Body of pancreas (tissue), 4 donors: ENCODE data around the gene C4orf36. TPM values are rescaled to one million over a fixed set of nuclear protein-coding genes. Genes with fewer than 3 reads are reported as not detected.
A peak's percentile ranks its signal among the peaks of the same experiment; 100 is the strongest.

Experiments
- ATAC-seq: fragments of 150-250 bp; one replicate; pipeline ENCODE4 v1.9.1; 2016
- DNase-seq, 4 donors: peaks; one replicate each; pipeline ENCODE4 v3.0.0-alpha.2; 2019
- H3K27ac ChIP-seq, 4 donors: fragments of 200-600 bp; sonication (generic); 1 replicate in 3 of 4; 2 replicates in 1 of 4; pipeline versions ENCODE4 v1.5.1 to v1.6.1; 2016 to 2019; ENCODE audit warnings: mild to moderate bottlenecking in 1 of 4, mixed read lengths in 1 of 4, moderate library complexity in 1 of 4
- H3K27me3 ChIP-seq, 2 donors: fragments of 200-600 bp; sonication (generic); one replicate each; pipeline ENCODE4 v1.6.0; 2016; ENCODE audit warnings: mild to moderate bottlenecking in 1 of 2
- H3K36me3 ChIP-seq, 2 donors: fragments of 200-600 bp; sonication (generic); replicated peaks in 1 of 2; 2 replicates each; pipeline ENCODE4 v1.5.1; 2016; ENCODE audit warnings: low read depth in 2 of 2; ENCODE audit not compliant: insufficient read depth in 1 of 2
- H3K4me1 ChIP-seq: fragments of 200-600 bp; sonication (generic); one replicate; pipeline ENCODE4 v1.6.0; 2016
- H3K4me3 ChIP-seq, 2 donors: fragments of 200-600 bp; sonication (generic); 1 replicate in 1 of 2; 2 replicates in 1 of 2; pipeline ENCODE4 v1.5.1; 2016 to 2019
- H3K9me3 ChIP-seq, 3 donors: fragments of 200-600 bp; sonication (generic); 1 replicate in 2 of 3; 2 replicates in 1 of 3; pipeline ENCODE4 v1.5.1; 2016
- POLR2A ChIP-seq, 3 donors: fragments of 450-650 bp; IDR thresholded peaks; one replicate each; pipeline ENCODE4 v1.6.1; 2016; ENCODE audit warnings: antibody characterized with exemption in 3 of 3, mild to moderate bottlenecking in 2 of 3
- WGBS, 2 donors: methylation state at CpG; one replicate each; pipeline ENCODE4 v1.1.5; 2017; 5-methylcytosine and 5-hydroxymethylcytosine counted together
- intact Hi-C: fragments of 100-400 bp; cut with DNase I; formaldehyde crosslinking; loops from one replicate; pipeline ENCODE4 v1.15.1; 2023
- total RNA-seq, 2 donors: library from RNA; depleted of rRNA; stranded (reverse); fragments of >200 nt; gene quantifications; one replicate each; pipeline ENCODE4 v1.1.0, GENCODE V29; 2016
- TF ChIP-seq, protein P1 (sequence below), 7 experiments: fragments of 450-650 bp in 4 of 7; fragments of 200-600 bp in 3 of 7; sonication (generic) in 3 of 7; IDR thresholded peaks; one replicate each; pipeline ENCODE4 v1.5.1; 2016 to 2019; ENCODE audit warnings: antibody characterized with exemption in 7 of 7

The C4orf36 gene
- total RNA-seq, 2 donors from 2014 or later: 1.3 to 3.6 TPM

DNA sequence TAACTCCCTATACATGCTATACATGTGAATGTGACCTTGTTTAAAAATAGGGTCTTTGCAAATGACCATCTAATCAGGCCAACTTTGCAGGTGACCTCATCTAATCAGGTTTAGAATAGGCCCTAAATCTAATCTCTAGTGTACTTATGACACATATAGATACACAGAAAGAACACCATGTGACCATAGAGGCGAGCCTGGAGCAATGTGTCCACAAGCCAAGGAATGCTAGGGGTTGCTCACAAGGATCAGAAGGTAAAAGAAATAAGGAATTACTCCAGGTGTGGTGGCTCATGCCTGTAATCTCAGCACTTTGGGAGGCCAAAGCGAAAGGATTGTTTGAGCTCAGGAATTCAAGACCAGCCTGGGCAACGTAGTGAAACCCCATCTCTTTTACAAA is 9.6 kb upstream of the C4orf36 start:
- peaks cover 8% of the 10 kb centered on the region for H3K4me1 ChIP-seq
- H3K9me3 ChIP-seq: no peaks in the 10 kb centered on the region
- no peaks in the 10 kb centered on the region for H3K27me3 ChIP-seq
- 94 to 97% methylated on average over 3 of the region's 3 CpGs for WGBS, 2 donors
- no peaks in the 10 kb centered on the region for H3K36me3 ChIP-seq
- ATAC-seq (no peak), DNase-seq (no peak)
- no peak for TF ChIP-seq POLR2A (IDR thresholded peaks at IDR 0.05)
- TF ChIP-seq, protein P1, sequence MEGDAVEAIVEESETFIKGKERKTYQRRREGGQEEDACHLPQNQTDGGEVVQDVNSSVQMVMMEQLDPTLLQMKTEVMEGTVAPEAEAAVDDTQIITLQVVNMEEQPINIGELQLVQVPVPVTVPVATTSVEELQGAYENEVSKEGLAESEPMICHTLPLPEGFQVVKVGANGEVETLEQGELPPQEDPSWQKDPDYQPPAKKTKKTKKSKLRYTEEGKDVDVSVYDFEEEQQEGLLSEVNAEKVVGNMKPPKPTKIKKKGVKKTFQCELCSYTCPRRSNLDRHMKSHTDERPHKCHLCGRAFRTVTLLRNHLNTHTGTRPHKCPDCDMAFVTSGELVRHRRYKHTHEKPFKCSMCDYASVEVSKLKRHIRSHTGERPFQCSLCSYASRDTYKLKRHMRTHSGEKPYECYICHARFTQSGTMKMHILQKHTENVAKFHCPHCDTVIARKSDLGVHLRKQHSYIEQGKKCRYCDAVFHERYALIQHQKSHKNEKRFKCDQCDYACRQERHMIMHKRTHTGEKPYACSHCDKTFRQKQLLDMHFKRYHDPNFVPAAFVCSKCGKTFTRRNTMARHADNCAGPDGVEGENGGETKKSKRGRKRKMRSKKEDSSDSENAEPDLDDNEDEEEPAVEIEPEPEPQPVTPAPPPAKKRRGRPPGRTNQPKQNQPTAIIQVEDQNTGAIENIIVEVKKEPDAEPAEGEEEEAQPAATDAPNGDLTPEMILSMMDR (IDR thresholded peaks at IDR 0.05): no peak
- intact Hi-C loops: no loop called here
- H3K4me3 ChIP-seq: no peak overlapping the region
- H3K27ac ChIP-seq: no peak overlapping the region

- no peak for DNase-seq
- Histone ChIP-seq H3K4me1 (no peaks in the 10 kb centered on the region), H3K4me3 (no peak overlapping the region), H3K36me3 (no peaks in the 10 kb centered on the region), H3K27ac (no peak overlapping the region), H3K27me3 (no peaks in the 10 kb centered on the region), H3K9me3 (no peaks in the 10 kb centered on the region)
- ATAC-seq: no peak
- WGBS, 2 donors: 83 to 86% methylated on average over 4 of the region's 4 CpGs
- intact Hi-C loops: loop anchor here (5.0 kb wide), 1 partner anchor 401 kb away; no protein-coding TSS in a partner anchor
- TF ChIP-seq, protein P1 (IDR thresholded peaks at IDR 0.05): peak in 3 of 7 experiments; percentile 14 to 28 (median 26)
- no peak for TF ChIP-seq POLR2A (IDR thresholded peaks at IDR 0.05)
Observed at GRCh38 chr4:86898562-86898961, 6.3 kb upstream of the C4orf36 start.

GRCh38 chr4:86896596-86896995 is 4.4 kb upstream of the C4orf36 start:
- Histone ChIP-seq H3K27ac (no peak overlapping the region), H3K4me3 (no peak overlapping the region), H3K4me1 (peaks cover 4% of the 10 kb centered on the region), H3K36me3 (no peaks in the 10 kb centered on the region), H3K9me3 (no peaks in the 10 kb centered on the region), H3K27me3 (no peaks in the 10 kb centered on the region)
- TF ChIP-seq, protein P1 (IDR thresholded peaks at IDR 0.05): no peak
- no peak for TF ChIP-seq POLR2A (IDR thresholded peaks at IDR 0.05)
- intact Hi-C loops: loop anchor here (5.0 kb wide), 1 partner anchor 399 kb away; no protein-coding TSS in a partner anchor
- no peak for DNase-seq
- ATAC-seq: no peak
- 48 to 53% methylated on average over 4 of the region's 4 CpGs for WGBS, 2 donors

DNA sequence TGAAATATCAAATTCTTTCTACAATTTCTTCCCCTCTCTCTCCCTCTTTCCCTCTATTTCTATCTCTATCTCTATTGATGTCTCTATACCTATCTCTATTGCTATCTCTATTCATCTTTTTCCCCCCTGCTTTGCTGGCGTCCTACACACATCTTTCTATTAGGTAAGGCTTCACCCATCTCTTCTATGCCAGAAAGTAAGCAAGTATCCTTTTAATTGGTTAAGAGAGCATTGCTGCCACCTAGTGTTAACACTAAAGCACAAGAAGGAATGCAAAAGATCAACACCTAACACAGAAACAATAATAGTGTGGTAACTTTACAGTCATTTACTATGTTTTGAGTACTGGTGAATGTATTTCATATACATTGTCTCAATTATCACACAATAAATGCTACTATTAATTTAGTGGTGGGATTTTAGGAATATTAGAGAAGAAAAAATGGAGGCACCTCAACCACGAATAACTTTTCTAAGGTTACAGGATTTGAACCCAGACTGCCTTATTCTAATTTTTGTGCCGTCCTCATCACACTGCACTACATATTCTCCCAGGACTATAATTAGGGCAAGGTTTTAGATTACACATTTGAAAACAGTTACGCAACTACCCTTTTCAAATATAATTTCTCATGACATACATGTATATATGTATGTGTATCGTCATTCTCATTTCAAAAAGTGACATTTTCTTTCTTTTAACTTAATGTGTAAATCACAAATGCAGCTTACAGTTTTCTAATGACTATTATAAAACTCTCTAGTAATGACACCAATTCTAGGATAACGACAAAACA is 3.7 kb upstream of the C4orf36 start:
- peak in 2 of 4 donors; percentile 23 to 61 for DNase-seq
- Histone ChIP-seq H3K36me3 (no peaks in the 10 kb centered on the region), H3K4me1 (peaks cover 11% of the 10 kb centered on the region), H3K27ac (no peak overlapping the region), H3K4me3 (no peak overlapping the region), H3K27me3 (no peaks in the 10 kb centered on the region), H3K9me3 (no peaks in the 10 kb centered on the region)
- ATAC-seq: no peak
- 66 to 70% methylated on average over 6 of the region's 6 CpGs for WGBS, 2 donors
- TF ChIP-seq POLR2A (IDR thresholded peaks at IDR 0.05): no peak
- TF ChIP-seq, protein P1 (IDR thresholded peaks at IDR 0.05): peak; percentile 39 to 89 (median 82)
- intact Hi-C loops: loop anchor here (5.0 kb wide), 1 partner anchor 399 kb away; no protein-coding TSS in a partner anchor

DNA sequence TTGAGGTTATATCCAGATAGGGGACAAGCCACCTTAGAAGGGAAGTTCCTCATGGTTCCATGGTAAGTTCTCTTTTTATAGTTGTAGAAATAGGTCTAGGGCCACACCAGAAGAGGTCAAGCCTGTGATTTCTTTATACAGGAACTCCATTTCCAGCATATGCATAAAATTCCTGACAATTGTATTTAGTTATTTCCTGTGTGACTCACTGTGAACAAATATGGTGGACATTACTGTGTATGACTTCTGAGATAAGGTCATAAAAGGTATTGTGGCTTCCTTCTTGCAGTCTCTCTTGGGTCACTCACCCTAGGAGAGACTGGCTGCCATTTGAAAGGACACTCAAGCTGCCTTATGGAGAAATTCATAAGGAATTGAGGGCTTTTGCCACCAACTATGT is 2.2 kb upstream of the C4orf36 start:
- ATAC-seq (no peak), DNase-seq (no peak)
- no peak for TF ChIP-seq POLR2A (IDR thresholded peaks at IDR 0.05)
- TF ChIP-seq, protein P1 (IDR thresholded peaks at IDR 0.05): no peak
- Histone ChIP-seq H3K4me1 (peaks cover 13% of the 10 kb centered on the region), H3K9me3 (no peaks in the 10 kb centered on the region), H3K27ac (no peak overlapping the region), H3K4me3 (no peak overlapping the region), H3K36me3 (no peaks in the 10 kb centered on the region), H3K27me3 (no peaks in the 10 kb centered on the region)
- intact Hi-C loops: no loop called here
